WI38 (cell line): ENCODE data around the gene ASXL2.

Experiments used
- H3K4me3 ChIP-seq: 2 replicates; pipeline ENCODE4 v1.5.1; 2011; ENCODE audit warnings: low read depth, mild to moderate bottlenecking, control low read depth, low read length
- CTCF ChIP-seq: IDR thresholded peaks from 2 replicates; pipeline ENCODE4 v1.5.1; 2012; ENCODE audit warnings: low read depth, mild to moderate bottlenecking, control low read depth, low read length

ASXL2 gene

GRCh38 chr2:25895018-25895417 is 16.7 kb upstream of the ASXL2 start:
- no peak overlapping the region for H3K4me3 ChIP-seq
- TF ChIP-seq CTCF = no peak

GRCh38 chr2:25894135-25894830 is 16.0 kb upstream of the ASXL2 start:
- H3K4me3 ChIP-seq = no peak overlapping the region
- no peak for TF ChIP-seq CTCF

DNA sequence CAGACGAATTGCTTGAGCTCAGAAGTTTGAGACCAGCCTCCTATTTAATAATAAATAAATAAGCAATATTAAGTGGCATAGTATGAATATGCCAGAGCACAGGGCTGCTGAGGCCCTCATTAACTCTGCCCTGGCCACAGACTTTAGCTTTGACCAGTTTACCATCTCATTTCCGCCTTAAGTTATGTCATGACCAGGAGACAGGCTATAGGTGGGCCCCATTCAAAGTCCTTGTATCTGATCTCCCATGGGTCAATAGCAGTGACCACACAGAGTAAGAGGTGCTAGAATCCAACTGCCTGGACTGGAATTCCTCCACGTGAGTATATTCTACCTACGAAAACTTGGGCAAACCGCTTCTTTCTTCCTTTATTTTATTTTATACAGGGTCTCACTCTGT is 13.4 kb upstream of the ASXL2 start:
- TF ChIP-seq CTCF = no peak
- H3K4me3 ChIP-seq = no peak overlapping the region

DNA sequence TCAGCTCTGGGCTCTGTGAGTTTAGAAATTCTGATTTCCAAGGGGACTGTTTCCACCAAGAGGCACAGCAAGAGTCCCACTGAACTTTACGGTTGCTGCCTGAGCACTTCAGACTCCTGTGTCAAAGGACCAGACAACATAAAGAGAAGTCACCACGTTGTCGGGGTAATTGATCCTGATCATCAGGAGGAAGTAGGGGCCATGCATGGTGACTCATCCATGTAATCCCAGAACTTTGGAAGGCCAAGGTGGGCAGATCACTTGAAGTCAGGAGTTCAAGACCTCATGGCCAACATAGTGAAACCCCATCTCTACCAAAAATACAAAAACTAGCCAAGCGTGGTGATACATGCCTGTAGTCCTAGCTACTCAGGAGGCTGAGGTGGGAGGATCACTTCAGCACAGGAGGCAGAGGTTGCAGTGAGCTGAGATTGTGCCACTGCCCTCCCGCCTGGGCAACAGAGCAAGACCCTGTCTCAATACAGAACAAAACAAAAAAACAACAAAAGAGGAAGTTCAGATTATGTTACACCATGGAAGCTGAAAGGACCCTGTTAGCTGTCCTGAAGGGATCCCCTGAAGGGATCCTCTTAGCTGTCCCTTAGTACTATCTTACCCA is 9.4 kb upstream of the ASXL2 start:
- no peak for TF ChIP-seq CTCF
- no peak overlapping the region for H3K4me3 ChIP-seq

- H3K4me3 ChIP-seq = no peak overlapping the region
- TF ChIP-seq CTCF = no peak
Measured at GRCh38 chr2:25885933-25886332, 7.6 kb upstream of the ASXL2 start.

DNA sequence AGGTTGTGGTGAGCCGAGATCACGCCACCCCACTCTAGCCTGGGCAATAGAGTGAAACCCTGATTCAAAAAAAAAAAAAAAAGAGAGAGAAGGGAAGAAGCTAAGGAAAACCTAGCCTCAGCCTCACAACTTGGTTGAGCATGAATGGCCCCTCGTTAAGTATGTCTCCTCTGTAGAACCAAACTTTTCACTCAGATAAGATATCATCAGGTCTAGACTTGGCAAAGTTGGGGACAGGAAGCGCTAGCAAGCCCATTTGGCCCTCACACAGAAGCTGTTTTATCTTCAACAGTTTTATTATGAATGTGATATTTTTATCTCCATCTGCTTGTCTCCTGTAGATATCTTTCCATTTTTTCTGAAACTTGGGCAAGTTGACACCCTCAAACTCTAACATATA is 3.5 kb upstream of the ASXL2 start:
- no peak overlapping the region for H3K4me3 ChIP-seq
- TF ChIP-seq CTCF = no peak

DNA sequence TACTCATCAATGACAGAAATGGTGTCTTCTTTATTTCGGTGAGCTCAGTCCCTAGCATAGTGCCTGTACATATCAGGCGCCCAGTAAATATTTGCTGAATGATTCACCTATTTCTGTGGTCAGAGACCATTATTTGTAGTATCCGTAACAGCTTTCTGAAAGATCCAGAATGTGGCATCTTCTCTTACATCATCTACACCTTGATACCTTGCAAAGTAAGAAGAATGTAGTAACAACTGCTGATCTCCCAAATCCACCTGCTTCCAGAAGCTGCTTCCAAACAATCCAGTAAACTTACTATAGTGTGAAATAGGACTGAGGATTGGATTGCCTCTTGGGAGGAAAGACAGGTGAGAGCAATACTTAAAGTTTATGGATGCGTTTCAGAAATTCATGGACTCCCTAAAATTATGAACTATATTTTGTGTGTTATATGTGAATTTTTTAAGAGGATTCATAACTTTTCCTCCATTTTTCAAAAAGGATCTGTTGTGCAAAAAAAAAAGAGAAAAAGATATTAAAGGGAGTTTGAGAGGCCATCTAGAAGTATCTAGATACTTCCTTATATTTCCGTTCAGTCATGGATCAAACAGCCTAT is 945 bp upstream of the ASXL2 start:
- TF ChIP-seq CTCF = no peak
- H3K4me3 ChIP-seq = peak overlapping the region; percentile 92
